ENCODE measurements around the gene GPHN.
"Not testable (repeated sequence)": the region's sequence is repeated elsewhere in the genome, so short reads cannot be mapped to it uniquely, and the experiment has no call there.

GPHN gene

GRCh38 chr14:66502836-66503235 lies 5.1 kb upstream of the GPHN start:
- DNase-seq, result not testable (repeated sequence)

- DNase-seq, result no peak
These were observed 4.4 kb upstream of the GPHN start for GRCh38 chr14:66503532-66503931.

- peak; percentile 65 for DNase-seq
These were observed 696 bp upstream of the GPHN start for GRCh38 chr14:66507181-66507721.

- no peak for DNase-seq
These were observed 549 bp downstream of the GPHN start for GRCh38 chr14:66508547-66508845.

GRCh38 chr14:66508846-66509621 lies 1.1 kb downstream of the GPHN start:
- DNase-seq, result no peak

- no peak for DNase-seq
These were observed 1.9 kb downstream of the GPHN start for GRCh38 chr14:66509874-66510273.

- DNase-seq, result no peak
These were observed 3.9 kb downstream of the GPHN start for GRCh38 chr14:66511849-66512248.

GRCh38 chr14:66514213-66514612 lies 6.3 kb downstream of the GPHN start:
- no peak for DNase-seq

GRCh38 chr14:66530526-66530925 lies 22.6 kb downstream of the GPHN start:
- DNase-seq, result no peak

- no peak for DNase-seq
These were observed 31.1 kb downstream of the GPHN start for GRCh38 chr14:66539034-66539433.

GRCh38 chr14:66540038-66540437 lies 32.1 kb downstream of the GPHN start:
- DNase-seq, result no peak

GRCh38 chr14:66541627-66542026 lies 33.7 kb downstream of the GPHN start:
- DNase-seq, result no peak

- DNase-seq, result no peak
These were observed 36.0 kb downstream of the GPHN start for GRCh38 chr14:66543996-66544395.

- DNase-seq, result not testable (repeated sequence)
These were observed 37.2 kb downstream of the GPHN start for GRCh38 chr14:66545191-66545590.

GRCh38 chr14:66545751-66546150 lies 37.8 kb downstream of the GPHN start:
- not testable (repeated sequence) for DNase-seq

- DNase-seq, result no peak
These were observed 55.8 kb downstream of the GPHN start for GRCh38 chr14:66563731-66564130.

GRCh38 chr14:66568220-66568619 lies 60.3 kb downstream of the GPHN start:
- no peak for DNase-seq

- no peak for DNase-seq
These were observed 64.9 kb downstream of the GPHN start for GRCh38 chr14:66572826-66573225.

GRCh38 chr14:66575014-66575413 lies 67.1 kb downstream of the GPHN start:
- no peak for DNase-seq

GRCh38 chr14:66575939-66576338 lies 68.0 kb downstream of the GPHN start:
- DNase-seq, result no peak

GRCh38 chr14:66587753-66588152 lies 79.8 kb downstream of the GPHN start:
- DNase-seq, result not testable (repeated sequence)

- DNase-seq, result no peak
These were observed 87.4 kb downstream of the GPHN start for GRCh38 chr14:66595394-66595793.

GRCh38 chr14:66596241-66596985 lies 88.5 kb downstream of the GPHN start:
- DNase-seq, result no peak

- no peak for DNase-seq
These were observed 92.5 kb downstream of the GPHN start for GRCh38 chr14:66600416-66600815.
